Neural crest cell (in vitro differentiated cells): ENCODE results near the gene IDI1. TPM values are rescaled to one million over a fixed set of nuclear protein-coding genes. Genes with fewer than 3 reads are reported as not detected.

ENCODE experiments used
- DNase-seq: peaks from one replicate; pipeline ENCODE4 v3.0.0; 2021; ENCODE audit warnings: low read depth, mixed read lengths, low spot score
- H3K27ac Mint-ChIP-seq: one replicate; pipeline ENCODE4 v1.8.0; 2021; ENCODE audit warnings: mild to moderate bottlenecking, mixed read lengths; ENCODE audit not compliant: unreplicated experiment
- H3K27me3 Mint-ChIP-seq: 2 replicates; pipeline ENCODE4 v1.8.0; 2021; ENCODE audit warnings: low read depth, mild to moderate bottlenecking, mixed read lengths
- H3K36me3 Mint-ChIP-seq: 2 replicates; pipeline ENCODE4 v1.8.0; 2021; ENCODE audit warnings: low read depth, mild to moderate bottlenecking, mixed read lengths
- H3K4me1 Mint-ChIP-seq: 2 replicates; pipeline ENCODE4 v1.8.0; 2021; ENCODE audit warnings: mixed read lengths
- H3K4me3 Mint-ChIP-seq: one replicate; pipeline ENCODE4 v1.8.0; 2021; ENCODE audit warnings: mild to moderate bottlenecking, mixed read lengths
- H3K9me3 Mint-ChIP-seq: 2 replicates; pipeline ENCODE4 v1.8.0; 2021; ENCODE audit warnings: mixed read lengths
- total RNA-seq: library from RNA; stranded (reverse); gene quantifications from 2 replicates; pipeline ENCODE4 v1.2.1, GENCODE V29; 2021
- TF ChIP-seq, protein P1 (sequence below): fragments of 200-600 bp; sonication (generic); conservative IDR thresholded peaks from 2 replicates; pipeline ENCODE4 v1.5.0; 2021; ENCODE audit warnings: antibody characterized with exemption, mild to moderate bottlenecking

Gene IDI1
- total RNA-seq, 1 donor from 2014 or later = 110 TPM

DNA sequence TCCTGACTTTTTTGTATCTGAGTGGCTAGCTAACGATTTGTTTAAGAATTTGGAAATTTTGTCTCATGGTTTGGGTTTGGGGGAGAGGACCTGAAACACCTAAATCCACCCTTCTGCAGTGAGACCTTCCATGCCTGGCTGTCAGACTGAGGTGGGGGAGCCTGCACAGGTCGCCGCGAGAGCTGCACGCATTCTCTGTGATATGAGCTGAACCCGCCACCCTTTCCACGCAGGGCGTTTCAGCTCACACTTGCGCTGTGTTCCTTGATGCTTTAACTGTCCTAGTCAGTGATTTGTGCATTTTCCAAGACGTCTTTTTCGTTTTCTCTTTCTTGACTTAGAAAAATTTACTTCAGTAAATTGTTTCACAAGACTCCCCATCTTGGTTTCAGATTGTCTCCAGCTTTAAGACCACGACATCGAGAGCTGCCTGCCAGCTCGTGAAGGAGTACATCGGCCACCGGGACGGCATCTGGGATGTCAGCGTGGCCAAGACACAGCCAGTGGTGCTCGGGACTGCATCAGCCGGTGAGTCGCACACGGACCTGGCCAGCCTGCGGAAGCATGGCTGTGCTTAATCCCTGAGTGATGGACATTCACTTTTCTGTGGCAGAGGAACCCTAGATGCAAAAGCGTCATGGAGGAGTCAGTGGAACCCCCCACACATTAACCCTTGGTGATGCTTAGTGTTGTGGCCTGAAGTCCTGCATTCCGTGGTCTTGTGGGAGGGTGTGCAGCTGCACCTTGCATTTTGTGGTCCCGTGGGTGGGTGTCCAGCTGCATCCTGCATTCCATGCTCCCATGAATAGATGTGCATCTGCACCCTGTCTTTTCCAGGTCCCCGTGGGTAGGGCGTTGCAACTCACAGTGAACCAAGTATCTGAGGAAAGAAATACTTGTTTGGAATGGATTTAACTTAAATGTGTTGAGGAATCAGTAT, 35.4 kb upstream of the IDI1 start:
- DNase-seq = no peak
- TF ChIP-seq, protein P1, sequence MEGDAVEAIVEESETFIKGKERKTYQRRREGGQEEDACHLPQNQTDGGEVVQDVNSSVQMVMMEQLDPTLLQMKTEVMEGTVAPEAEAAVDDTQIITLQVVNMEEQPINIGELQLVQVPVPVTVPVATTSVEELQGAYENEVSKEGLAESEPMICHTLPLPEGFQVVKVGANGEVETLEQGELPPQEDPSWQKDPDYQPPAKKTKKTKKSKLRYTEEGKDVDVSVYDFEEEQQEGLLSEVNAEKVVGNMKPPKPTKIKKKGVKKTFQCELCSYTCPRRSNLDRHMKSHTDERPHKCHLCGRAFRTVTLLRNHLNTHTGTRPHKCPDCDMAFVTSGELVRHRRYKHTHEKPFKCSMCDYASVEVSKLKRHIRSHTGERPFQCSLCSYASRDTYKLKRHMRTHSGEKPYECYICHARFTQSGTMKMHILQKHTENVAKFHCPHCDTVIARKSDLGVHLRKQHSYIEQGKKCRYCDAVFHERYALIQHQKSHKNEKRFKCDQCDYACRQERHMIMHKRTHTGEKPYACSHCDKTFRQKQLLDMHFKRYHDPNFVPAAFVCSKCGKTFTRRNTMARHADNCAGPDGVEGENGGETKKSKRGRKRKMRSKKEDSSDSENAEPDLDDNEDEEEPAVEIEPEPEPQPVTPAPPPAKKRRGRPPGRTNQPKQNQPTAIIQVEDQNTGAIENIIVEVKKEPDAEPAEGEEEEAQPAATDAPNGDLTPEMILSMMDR = no peak
- Mint-ChIP-seq H3K27ac (no peak overlapping the region), H3K4me1 (peaks cover 7% of the 10 kb centered on the region), H3K27me3 (no peaks in the 10 kb centered on the region), H3K36me3 (peaks cover 5% of the 10 kb centered on the region), H3K4me3 (no peak overlapping the region), H3K9me3 (no peaks in the 10 kb centered on the region)

DNA sequence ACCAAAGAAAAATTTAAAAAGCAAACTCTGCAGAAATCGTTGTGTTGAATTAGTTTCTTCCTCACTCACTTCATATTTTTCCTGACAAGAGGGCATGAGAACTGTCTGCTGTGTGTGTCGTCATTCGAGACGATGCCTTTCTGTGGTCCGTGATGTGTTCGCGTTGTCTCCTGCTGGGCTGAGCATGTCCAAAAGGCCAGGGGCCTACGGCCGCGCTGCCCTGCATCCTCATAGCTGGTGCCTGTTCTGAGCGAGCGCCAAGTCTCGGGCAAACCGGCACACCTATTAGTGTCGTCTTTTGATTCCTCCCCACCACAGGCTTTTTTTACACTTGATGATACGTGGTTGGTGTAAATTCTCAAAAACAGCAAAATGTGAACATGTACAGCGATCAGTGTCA, 34.7 kb upstream of the IDI1 start:
- Mint-ChIP-seq H3K36me3 (peaks cover 5% of the 10 kb centered on the region), H3K27ac (no peak overlapping the region), H3K4me1 (peaks cover 3% of the 10 kb centered on the region), H3K9me3 (no peaks in the 10 kb centered on the region), H3K4me3 (no peak overlapping the region), H3K27me3 (no peaks in the 10 kb centered on the region)
- TF ChIP-seq, protein P1 = no peak
- DNase-seq = no peak

DNA sequence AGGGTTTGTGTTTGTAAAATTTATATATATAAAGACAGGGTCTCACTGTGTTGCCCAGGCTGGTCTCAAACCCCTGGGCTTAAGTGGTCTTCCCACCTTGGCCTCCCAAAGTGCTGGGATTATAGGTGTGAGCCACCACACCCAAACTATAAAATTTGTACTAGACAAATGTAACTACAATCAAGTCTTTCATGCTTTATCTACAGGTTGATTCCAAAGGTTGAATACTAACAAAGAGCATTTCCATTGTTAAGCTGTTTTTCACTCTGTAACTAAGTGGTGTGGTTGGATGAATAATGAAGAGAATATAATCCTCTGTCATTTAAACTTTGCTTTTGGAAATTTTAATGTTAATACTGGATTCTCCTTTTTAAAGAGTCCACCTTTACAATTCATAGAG, 29.7 kb upstream of the IDI1 start:
- peaks cover 5% of the 10 kb centered on the region for H3K36me3 Mint-ChIP-seq
- DNase-seq = no peak
- H3K27me3 Mint-ChIP-seq = no peaks in the 10 kb centered on the region
- no peaks in the 10 kb centered on the region for H3K4me1 Mint-ChIP-seq
- no peak overlapping the region for H3K4me3 Mint-ChIP-seq
- H3K27ac Mint-ChIP-seq = no peak overlapping the region
- H3K9me3 Mint-ChIP-seq = no peaks in the 10 kb centered on the region
- TF ChIP-seq, protein P1 = no peak

DNA sequence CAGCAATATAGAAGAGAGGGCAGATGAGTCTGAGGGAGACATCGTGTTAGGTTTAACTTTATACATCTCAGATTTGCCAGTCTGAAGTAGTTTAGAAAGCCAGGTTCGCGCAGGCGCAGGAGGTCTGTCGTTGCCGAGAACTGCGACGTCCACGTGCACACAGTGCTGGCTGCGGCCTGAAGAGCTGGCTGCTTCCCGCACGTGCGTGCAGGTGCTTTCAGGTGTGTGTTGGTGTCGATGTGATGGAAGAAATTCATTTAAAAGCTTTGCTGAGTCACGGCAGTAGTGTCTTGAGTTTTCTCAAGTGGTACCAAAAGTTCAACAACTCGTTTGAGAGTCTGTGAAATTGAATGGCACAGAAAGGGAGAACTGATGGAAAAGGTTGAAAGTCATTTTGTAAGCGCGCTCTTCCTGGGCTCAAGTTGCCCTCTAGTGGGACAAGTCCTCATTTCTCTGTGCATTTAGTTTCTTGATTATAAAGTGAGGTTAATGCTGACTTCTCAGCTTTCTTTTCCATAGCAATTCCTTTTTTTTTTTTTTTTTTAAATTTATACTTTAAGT, 25.9 kb upstream of the IDI1 start:
- DNase-seq = no peak
- Mint-ChIP-seq H3K4me3 (no peak overlapping the region), H3K36me3 (no peaks in the 10 kb centered on the region), H3K9me3 (no peaks in the 10 kb centered on the region), H3K4me1 (no peaks in the 10 kb centered on the region), H3K27ac (peak overlapping the region; percentile 47), H3K27me3 (no peaks in the 10 kb centered on the region)
- TF ChIP-seq, protein P1 = peak; percentile 44

DNA sequence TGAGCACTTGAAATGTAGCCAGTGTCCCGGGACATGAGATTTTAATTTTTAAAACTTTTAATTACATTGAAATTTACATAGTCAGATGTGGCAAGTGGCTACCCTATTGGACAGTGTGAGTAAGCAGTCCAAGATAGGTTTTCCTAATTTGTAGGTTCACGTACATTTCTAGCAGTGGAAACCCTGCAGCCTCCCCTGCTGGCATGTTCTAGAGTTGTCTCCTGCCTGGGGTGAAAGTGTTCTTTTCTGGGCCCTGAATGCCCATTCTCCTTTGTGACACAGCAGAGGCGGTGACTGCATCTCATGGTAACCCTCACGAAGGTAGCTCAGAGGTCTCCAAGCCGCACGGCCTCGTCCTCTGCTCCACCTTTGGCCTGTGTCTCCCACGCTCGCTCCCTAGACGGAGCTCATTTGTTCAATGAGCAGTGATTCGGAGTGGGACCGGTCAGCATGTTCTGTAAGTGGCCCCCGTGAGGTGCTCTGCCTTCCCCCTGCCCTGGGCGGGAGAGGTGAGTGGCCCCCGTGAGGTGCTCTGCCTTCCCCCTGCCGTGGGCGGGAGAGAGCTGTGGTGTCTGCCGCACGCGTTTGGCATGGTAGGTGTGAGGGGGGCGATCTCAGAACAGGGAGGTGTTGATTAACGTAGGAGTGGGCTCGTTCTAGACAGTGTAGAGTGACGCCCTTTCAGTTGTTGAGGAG, 25.3 kb upstream of the IDI1 start:
- no peaks in the 10 kb centered on the region for H3K9me3 Mint-ChIP-seq
- H3K4me3 Mint-ChIP-seq = no peak overlapping the region
- TF ChIP-seq, protein P1 = no peak
- no peak for DNase-seq
- H3K36me3 Mint-ChIP-seq = no peaks in the 10 kb centered on the region
- no peaks in the 10 kb centered on the region for H3K4me1 Mint-ChIP-seq
- H3K27ac Mint-ChIP-seq = peak overlapping the region; percentile 40
- no peaks in the 10 kb centered on the region for H3K27me3 Mint-ChIP-seq
